NCI-H1417 treated with DMSO at 0.1 percent for 48 hours (cell line): Measurements from ENCODE around the gene FMN1.

ENCODE experiments used
- DNase-seq: peaks from one replicate; lab custom pipeline; 2025; lab: John Stamatoyannopoulos, UW

FMN1 gene

DNA sequence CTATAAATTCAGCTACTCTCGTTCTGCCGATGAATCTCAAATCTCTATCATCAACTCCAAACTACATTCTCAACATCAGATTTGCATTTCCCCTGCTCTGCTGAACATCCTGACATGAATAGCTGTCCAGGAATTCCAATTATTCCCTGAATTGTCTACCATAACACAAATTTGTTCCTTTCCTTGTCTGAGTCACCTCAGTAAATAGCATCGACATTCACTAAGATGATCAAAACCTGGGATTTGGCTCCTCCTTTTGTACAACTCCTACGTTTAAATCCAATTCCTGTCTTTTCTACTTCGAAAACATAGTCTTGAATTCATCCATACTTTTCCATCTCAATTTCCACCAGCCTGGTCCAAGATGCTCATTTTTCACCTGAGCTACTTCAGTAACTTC, 369.7 kb downstream of the FMN1 start:
- DNase-seq: no peak

DNA sequence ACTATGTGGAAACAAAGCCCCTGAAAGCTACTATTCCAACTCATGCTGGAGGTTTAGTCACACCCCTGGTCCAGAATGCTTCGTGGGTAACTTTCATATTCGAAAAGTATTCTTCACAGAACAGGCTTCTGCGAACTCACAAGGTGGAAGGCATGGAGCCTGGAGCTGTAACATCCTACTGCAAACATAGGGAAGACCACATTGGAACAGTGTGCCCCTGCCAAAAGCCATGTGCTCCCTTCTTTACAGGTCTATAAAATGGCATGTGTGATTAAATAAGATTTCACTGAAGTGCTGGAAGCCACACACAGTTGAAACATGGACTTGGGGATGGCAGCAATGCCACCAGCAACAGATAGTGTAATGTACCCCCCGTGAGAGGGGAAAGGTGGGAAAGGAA, 370.8 kb downstream of the FMN1 start:
- DNase-seq: no peak

DNA sequence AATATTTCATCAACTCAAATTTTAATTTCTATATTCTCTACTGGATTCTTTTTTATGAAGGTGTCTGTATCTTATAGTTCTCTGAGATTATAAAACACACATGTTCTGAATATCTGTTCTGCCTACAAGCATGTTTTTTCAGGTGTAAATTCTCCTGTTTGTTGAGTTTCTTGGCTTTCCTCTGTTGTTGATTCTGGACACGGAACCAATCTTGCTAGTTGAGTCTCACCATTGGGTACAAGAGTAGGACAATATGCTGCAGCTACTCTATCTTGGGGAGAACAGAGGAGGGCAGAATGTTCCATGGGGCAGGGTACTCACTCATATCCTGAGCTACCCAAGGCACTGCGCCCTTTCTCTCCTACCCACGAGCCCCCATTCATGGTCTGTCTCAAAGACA, 371.8 kb downstream of the FMN1 start:
- no peak for DNase-seq

DNA sequence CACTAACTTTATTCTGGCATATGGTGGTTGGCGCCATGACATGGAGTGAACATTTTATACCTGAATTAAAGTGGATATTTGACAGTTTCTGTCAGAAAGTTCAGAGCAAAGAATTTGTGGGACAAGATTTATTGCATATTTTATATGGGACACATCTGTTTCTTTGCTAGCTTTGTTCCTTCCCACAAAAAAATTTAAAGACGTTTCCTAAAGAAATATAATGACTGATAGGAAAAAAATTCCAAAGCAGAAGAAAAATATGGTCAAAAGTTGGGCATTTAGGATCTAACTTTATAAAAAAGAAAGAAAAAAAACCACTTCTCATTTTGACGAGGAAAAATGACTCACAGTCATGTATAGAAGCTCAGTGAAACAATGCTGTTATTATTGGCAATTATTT, 375.1 kb downstream of the FMN1 start:
- DNase-seq: no peak

DNA sequence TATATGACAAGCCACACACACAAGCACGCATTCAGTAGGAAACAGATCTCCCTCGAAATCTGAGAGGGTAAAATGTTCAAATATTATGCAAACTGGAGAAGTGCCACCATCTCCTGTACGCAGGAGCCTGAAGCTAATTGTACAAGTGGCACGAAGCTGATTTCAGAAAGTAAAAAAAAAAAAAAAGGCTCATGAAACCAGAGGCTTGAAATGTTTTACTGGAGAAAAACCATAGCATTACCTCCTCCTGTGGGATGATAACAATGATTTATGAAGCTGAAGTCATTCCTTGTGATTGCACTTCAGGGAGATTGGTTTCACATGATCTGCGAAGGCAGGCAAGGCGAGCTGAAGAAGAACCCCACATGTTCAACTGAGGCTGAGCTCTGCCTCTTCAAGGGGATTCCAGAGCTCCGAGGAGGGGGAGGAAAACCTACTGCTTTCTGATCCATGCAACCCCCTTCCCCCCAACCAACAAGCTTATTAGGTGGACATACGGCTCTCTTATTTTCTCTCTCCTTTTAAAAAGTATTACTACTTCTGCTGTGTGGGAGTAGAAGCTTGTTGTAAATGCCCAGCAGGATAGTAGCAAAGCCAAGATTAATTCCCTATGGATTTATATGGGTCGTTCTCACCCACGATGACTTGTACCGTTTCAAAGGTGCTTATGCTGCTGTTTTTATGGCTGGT, 375.6 kb downstream of the FMN1 start:
- no peak for DNase-seq

DNA sequence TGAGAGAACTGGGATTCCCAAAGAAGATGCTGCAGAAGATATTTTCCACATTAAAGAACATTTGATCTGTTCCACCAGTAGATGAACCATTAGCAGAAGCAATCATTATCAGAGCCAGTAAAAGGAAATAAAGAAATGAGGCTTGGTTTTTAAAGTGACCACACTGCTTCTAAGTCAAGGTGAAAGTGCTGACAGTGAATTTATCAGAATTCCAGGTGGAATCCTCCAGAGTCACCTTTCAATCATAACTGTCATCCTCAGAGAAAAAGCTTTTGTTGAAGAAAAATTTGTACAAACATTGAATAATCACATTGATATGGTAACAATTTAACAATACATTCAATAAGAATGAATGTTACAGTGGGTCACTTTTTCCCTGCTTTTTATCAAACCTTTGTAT, 376.9 kb downstream of the FMN1 start:
- DNase-seq: no peak

DNA sequence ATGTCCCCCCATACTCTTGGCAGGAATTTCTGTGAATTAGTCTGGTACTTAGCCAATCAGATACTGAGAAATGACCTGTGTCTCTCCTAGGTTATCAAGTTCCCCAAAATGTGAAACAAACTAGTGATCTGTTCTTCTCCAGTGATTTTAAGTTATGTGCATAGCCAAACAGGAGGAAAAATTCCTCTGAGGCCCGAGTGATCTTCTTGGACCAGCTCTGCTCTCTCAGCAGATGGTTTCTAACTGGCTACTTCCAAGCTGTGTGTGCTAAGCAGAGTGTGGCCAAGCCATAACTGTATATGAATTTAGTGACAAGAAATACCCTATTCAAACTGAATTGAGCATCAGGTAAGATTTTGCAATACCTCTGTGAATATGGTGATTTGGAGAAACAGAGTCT, 387.2 kb downstream of the FMN1 start:
- DNase-seq: no peak

DNA sequence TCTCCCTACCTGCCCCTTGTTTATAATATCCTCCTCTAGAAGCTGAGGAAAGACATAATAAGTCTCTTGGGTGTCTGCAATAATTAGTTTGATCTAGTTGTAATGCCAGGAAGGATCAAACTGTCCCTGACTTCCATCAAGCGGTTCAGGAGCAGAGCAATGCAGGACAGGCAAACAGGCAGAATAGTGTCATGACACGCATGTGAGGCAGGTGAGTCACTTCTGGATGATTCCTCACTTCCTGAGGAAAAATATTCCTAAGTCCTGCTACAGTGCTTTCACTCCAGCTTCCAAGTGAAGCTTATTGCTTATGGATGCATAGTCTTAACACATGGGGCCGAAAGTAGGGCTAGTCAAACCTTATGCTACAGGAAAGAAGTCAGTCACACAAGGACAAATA, 390.9 kb downstream of the FMN1 start:
- DNase-seq: no peak

DNA sequence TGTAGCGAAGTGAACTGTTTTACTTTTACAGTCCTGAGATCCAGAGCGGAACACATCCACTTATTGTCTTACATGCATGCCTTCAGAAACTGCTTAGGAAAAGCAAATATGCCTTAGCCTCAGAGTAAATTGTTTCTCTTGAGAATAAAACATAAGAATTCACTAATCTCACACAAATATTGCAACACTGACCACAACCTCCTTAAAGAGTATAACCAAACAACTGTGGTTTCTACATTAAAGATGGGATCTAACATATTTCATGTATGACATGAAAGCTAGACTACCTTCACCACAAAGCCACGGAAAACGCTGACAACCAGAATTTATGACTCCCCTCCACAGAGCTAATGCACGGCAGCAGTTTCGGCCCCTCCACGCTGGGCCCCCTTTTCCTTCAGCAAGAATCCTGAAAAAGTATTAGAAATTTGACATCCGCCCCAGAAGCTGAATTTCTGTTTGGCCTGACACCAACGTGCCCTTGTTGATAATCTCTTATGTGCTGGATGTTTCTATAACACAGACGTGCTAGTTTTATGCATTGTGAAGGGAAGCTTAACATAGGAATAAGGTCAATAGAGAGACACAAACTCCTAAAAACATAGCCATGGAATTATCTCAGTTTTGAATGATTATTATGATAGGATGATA, 392.1 kb downstream of the FMN1 start:
- DNase-seq: no peak

DNA sequence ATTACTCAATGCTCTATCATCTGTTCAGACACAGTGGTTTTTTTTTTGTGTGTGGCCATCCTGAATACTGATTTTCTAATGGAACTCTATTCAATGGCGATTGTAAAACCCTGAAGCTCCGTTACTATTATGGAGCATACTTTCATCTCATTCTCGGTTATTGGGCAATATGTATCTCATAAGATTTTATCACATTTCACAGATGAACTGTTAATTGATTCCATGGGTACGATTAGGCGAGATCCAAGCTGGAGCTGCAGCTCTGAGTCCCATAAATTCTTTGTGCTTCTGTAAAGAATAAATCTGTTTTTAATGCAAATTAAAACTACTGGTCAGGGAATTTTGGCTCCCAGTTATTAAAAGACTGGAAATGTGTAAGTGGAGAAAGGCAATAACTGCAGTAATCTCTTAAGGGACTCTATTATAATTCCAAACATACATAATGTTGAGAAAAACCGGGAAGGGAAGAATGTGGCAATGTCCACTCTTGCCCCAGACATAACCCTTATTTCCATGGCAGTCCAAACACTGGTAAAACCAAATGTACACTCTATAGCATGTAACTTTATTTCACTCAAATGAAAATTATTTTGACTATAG, 394.5 kb downstream of the FMN1 start:
- DNase-seq: no peak

DNA sequence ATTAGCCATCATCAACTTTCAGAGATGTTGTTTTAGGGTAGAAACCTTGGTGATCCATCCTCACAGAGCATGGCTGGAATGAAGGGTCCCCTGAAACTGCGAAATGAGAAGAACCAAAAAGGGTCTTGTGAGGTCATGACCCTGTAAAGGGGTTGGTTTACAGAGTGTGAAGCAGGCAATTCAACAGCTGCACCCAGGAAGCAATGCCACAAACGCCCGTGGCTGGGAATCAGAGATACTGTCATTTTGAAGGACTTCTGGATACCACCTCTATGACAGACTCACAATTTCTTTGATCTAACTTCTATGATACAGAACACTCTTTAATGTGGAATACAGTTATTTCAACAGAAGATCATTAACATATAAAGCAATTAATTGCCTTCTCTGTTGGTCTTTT, 397.7 kb downstream of the FMN1 start:
- DNase-seq: no peak

DNA sequence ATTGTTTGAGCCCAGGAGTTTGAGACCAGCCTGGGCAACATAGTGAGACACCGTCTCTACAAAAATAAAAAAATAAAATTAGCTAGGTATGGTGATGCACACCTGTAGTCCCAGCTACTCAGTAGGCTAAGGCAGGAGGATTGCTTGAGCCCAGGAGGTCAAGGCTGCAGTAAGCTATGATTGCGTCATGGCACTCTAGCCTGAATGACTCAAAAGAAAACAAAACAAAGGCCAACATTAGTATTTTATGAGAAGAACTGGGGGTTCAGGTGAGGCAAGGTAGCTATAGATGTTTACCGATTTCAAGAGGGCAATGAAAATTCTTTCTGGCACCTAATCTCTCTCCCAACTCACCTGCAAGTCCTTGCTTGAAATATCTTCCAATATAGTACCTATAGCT, 399.5 kb downstream of the FMN1 start:
- DNase-seq: no peak

DNA sequence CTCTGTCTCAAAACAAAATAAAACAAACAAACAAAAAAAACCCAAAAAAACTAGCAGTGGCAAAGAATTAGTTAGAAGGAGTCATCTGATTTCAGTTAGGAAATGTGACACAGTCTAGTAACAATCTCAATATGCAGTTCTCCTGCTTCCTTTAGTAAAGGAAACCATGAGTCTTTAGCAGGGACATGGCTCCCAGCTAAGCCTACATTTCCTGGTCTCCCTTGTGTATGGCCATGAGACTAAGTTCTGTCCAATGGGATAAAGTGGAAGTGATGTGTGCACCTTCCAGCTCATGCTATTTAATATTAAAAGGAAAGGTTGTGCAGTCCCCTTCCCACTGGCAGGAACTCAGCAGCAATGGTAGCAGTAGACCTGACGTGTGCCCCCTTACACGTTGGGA, 402.1 kb downstream of the FMN1 start:
- DNase-seq: no peak

DNA sequence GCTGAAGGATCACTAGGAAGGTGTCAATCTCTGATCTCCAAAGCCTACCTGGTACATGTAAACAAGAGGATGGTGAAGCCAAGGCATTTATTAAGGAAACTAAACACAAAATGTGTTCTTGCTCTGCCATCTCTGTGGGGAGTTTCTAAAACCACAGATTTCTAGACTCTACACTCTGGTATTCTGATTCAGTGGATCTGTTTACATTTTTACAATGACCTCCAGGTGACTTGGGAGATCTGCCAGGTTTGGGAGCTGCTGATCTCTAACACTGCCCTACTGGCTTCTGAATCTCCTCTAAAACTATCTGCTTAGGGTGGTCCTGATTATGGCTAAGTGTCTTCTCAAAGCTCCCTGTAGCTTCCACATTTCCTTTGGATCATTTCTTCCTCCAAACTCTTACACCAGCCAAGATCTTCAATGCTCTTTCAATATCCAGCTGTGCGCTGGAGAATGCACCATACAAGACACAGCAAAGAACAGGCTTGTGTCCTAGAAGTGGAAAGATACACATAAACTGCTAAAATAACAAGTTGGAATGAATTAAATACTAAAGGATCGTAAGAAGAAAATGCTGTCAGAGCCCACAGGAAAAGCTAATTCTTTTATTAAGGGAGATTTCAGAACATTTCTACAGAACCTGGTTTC, 404.0 kb downstream of the FMN1 start:
- no peak for DNase-seq

DNA sequence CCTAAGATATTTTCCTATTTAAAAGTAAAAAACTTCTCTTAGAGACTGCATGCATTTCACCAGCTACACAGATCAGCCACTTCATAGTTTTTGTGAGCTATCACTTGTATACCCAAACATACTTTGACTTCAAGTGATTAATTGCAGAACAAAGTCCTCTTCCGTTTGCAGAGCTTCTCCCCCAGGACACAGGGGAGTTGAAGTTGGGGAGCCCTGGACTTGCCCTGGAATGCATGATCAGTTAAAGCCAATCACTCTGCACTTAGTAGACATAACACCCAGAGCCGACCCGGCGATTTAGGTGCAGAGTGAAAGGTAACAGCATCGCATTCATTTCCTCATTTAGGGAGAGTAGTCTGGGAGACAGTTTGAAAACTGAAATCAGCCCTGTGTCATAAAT, 406.6 kb downstream of the FMN1 start:
- no peak for DNase-seq

DNA sequence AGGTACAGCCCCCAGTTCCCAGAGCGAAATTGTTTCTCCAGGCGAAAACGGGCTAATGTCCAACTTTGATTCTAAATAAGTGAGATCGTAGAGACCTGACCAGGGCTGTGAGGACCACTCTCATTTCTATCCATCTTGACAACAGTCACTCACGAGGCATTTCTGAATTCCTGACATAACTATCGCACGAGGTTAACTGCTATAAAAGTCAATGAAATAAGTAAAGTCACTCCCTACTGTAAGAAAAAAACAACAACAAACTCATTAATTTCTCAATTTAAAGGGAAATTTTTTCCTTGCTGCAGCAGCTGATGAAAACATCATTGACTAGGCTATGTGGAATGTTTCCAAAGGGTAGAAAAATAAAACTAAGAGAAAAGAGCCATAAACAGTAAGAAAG, 407.6 kb downstream of the FMN1 start:
- DNase-seq: no peak

DNA sequence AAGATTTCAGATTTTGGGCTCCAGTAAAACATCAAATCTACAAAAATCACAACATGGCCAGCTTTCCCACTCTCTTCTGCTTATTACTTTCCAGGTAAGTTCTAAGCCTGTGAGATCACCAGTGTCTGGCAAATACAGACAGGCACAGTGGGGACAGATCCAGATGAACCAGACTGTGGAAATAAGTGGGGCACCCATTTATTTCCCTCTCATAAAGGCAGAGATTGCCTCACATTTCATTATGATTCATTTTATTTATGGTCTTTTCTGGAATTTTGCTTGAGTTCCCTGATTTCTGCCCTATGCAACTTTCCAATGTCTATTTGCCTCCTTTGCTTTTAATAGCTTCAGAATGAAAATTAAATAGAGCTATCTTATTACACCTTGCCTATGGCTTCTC, 409.9 kb downstream of the FMN1 start:
- no peak for DNase-seq

DNA sequence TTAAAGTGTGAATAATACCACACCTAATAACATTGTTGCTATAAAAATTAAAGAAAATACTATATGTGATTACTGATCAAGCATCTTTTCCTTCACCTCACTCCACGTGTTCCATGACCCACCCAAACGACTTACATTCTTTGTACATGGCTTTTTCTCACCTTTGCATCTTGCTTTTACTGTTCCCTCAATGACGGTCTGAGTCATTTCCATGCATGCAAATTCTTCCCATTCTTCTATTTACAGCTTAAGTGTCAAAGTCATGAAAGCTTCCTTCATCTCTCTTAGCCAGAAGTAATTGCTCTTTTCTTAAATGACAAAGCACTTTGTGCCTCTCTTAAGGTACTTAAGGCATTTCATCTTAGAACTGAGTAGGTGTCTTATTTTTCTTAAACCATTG, 412.7 kb downstream of the FMN1 start:
- DNase-seq: no peak

DNA sequence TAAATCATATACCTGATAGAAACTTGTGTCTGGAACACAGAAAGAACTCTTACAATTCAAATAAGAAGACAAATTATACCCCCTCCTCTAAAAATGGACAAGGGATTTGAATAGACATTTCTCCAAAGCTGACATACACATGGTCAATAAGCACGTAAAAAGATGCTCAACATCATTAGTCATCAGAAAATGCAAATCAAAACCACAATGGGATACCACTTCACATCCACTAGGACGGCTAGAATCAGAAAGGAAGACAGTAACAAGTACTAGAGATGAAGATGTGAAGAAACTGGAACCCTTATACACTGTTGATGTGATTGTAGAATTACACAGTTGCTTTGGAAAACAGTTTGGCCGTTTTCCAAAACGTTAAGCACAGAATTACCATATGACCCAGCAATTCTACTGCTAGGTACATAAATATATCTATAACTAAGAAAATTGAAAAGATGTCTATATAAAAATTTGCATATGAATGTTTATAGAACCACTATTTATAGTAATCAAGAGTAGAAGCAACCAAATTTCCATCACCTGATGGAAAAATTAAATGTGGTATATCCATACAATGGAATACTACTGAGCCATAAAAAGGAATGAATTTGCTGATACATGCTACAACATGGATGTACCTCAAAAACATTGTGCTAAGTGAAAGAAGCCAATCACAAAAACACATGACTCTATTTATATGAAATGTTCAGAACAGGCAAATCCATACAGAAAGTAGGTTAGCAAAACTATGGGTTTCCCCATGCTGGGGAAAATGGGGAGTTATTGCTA, 415.9 kb downstream of the FMN1 start:
- no peak for DNase-seq

DNA sequence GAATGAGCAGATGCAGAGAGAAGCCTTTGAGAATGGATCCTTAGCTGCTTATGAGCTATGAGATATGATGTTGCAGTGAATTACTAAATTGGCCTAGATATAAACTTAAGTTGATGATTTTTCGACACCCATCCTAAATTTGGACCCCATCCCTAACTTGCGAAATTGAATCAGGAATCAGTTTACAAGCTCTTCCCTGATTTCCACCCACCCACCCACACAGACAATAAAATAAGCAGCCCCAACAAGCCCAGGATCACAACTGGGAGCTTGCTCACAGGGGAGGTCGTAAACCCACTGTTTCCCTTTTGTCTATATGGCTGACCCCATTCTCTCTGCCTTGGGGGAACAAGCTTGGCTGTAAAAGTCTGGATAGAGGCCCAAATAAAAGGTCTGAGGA, 419.4 kb downstream of the FMN1 start:
- no peak for DNase-seq

DNA sequence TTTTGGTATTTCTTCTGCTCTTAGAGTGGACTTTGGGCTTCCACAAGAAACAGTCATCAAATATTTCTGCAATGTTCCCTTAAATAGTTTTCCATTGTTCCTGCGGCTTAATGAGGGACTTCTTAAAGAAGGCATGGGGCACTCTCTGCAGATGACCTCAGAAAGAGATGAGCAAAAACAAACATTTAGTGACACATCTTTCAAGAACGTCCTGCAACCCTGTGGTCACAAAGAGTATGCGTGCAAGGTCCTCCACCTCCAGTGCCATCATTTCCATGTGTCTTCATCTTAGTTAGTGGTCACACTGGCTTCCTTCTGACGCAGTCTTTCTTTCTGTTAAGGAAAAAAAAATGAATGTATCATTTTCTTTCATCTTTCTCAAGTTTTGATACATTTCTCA, 420.5 kb downstream of the FMN1 start:
- no peak for DNase-seq

DNA sequence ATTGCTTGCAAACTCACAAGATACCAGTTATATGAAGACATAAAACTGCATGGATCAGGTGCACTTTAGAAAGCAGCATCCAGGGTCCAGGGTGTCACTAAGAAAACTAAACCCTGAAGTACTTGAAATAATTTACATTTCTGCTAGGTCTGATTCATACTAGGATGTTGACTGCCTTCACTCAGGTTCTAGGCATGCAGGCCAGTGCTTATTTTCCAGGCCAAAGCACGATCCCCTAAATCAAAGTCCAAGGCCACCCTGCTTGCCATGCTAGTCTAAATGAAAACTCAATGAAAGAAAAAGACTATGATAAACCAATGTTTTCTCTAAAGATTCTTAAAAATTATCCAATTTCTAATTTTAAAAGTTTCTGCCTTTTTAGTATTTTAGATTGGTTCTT, 427.3 kb downstream of the FMN1 start:
- no peak for DNase-seq

DNA sequence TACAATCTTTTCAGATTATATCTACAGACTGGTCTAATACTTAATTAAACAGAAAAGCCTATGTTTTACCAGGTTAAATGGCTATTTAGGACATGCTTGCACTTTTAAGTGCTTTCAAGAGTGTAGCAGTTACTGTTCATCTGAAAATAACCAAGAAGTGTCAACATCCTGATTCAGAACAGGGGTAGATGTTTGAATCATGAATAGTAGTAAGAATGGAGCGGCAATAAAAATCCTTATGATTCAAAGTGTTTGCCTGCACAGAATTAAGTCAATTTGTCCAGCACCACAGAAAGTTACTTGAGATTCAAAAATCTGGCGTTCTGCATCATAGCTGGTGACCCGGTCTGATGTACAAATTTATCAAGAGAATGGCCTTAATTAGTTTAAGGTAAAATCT, 428.4 kb downstream of the FMN1 start:
- no peak for DNase-seq
